ENCODE results near the gene CHMP4A. TPM values are rescaled to one million over a fixed set of nuclear protein-coding genes. Genes with fewer than 3 reads are reported as not detected.
A peak's percentile ranks its signal among the peaks of the same experiment; 100 is the strongest.

The CHMP4A gene
- total and polyA plus RNA-seq, 9 of the 15 experiments (the other 6 are each of a cell fraction or from before 2014, with no cell fraction given), result 28.8 to 104 (median 52.7) TPM

GRCh38 chr14:24215495-24216344 is 2.4 kb upstream of the CHMP4A start, which contains the start of gene MDP1 (continued):
- peak; percentile 64 for TF ChIP-seq E2F8 (IDR thresholded peaks at IDR 0.05; ENCODE audit: low read depth, partially characterized antibody)
- TF ChIP-seq CSDE1 (IDR thresholded peaks at IDR 0.05), result no peak
- TF ChIP-seq RFX1 (IDR thresholded peaks at IDR 0.05), result no peak
- no peak for TF ChIP-seq HDAC3 (IDR thresholded peaks at IDR 0.05; ENCODE audit: borderline replicate concordance, partially characterized antibody)
- no peak for TF ChIP-seq KHSRP (IDR thresholded peaks at IDR 0.05)
- TF ChIP-seq ZNF512 (tag; IDR thresholded peaks at IDR 0.05), result no peak
- peak in 1 of 2 experiments; percentile 73; a peak in 2 of 4 replicates for TF ChIP-seq RCOR1 (IDR thresholded peaks at IDR 0.05; ENCODE audit: borderline replicate concordance in 1 of 2, low read depth in 2 of 2, low read length in 2 of 2)
- TF ChIP-seq SMARCB1 (IDR thresholded peaks at IDR 0.05; ENCODE audit: insufficient read length, low read depth), result no peak
- no peak for TF ChIP-seq ARID3B (CRISPR knock-in tag; IDR thresholded peaks at IDR 0.05; ENCODE audit: borderline replicate concordance)
- 0 out of 4 replicates have a peak, but pooled peaks of 1 of the 2 experiments have one; percentile 44 for TF ChIP-seq FOXA3 (CRISPR knock-in tag; conservative IDR thresholded peaks at IDR 0.05 in 1 of 2, IDR thresholded peaks at IDR 0.05 in 1 of 2)
- TF ChIP-seq RBFOX2 (IDR thresholded peaks at IDR 0.05; ENCODE audit: low read depth, low read length), result peak; percentile 85
- TF ChIP-seq MLLT1 (IDR thresholded peaks at IDR 0.05), result no peak
- TF ChIP-seq CBFA2T3 (IDR thresholded peaks at IDR 0.05), result no peak
- peak; percentile 51 for TF ChIP-seq C11orf30 (IDR thresholded peaks at IDR 0.05; ENCODE audit: low read depth)
- 0 out of 2 replicates have a peak, but pooled peaks have one; percentile 17 for TF ChIP-seq RUNX1 (IDR thresholded peaks at IDR 0.05; ENCODE audit: low read depth)
- TF ChIP-seq TGIF2 (CRISPR knock-in tag; IDR thresholded peaks at IDR 0.05), result no peak
- TF ChIP-seq SAFB2 (IDR thresholded peaks at IDR 0.05; ENCODE audit: borderline replicate concordance, low read depth, low read length, severe bottlenecking), result no peak
- TF ChIP-seq RBBP5 (IDR thresholded peaks at IDR 0.05; ENCODE audit: borderline replicate concordance, insufficient read depth, low read length, poor library complexity, severe bottlenecking), result peak; percentile 49
- peak; percentile 78 for TF ChIP-seq EP400 (IDR thresholded peaks at IDR 0.05)
- peak; percentile 79 for TF ChIP-seq PHF20 (IDR thresholded peaks at IDR 0.05; ENCODE audit: partially characterized antibody)

All from K562 (cell line).